NCI-H146 treated with DMSO at 0.1 percent for 48 hours (cell line): ENCODE data around the gene GCM1.
A peak's percentile ranks its signal among the peaks of the same experiment; 100 is the strongest.
"Not testable (repeated sequence)": the region's sequence is repeated elsewhere in the genome, so short reads cannot be mapped to it uniquely, and the experiment has no call there.

ENCODE experiments used
- DNase-seq: peaks from one replicate; lab custom pipeline; 2025; ENCODE audit not compliant: unreplicated experiment; lab: John Stamatoyannopoulos, UW

The GCM1 gene

DNA sequence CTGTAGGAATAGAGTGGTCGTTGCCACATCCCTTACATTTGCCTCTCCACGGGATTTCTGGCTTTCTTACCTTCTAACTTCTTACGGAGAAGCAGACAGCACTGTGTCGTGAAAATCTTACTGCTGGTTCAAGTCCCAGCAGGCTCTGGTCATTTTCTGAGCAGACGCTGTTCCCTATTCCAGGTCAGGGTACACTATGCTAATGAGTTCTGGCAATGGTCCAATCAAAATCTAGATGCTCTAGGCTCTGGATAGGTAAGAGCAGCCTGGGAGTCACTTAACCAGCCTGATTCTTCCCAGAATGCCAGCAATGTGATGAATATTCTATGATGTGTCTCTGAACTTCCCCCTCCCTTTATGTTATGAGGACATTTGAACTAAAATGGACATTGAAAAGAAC, at the start of gene GCM1:
Gene GCM1 (minus strand): TSS at position 158 of the 400 bp plus-strand sequence. CDS start 3,209 bp downstream, outside the sequence.
- no peak for DNase-seq

- DNase-seq, result no peak
Observed at GRCh38 chr6:53197553-53197952, 48.9 kb upstream of the GCM1 start.

GRCh38 chr6:53195048-53195447, 46.4 kb upstream of the GCM1 start:
- DNase-seq, result no peak

DNA sequence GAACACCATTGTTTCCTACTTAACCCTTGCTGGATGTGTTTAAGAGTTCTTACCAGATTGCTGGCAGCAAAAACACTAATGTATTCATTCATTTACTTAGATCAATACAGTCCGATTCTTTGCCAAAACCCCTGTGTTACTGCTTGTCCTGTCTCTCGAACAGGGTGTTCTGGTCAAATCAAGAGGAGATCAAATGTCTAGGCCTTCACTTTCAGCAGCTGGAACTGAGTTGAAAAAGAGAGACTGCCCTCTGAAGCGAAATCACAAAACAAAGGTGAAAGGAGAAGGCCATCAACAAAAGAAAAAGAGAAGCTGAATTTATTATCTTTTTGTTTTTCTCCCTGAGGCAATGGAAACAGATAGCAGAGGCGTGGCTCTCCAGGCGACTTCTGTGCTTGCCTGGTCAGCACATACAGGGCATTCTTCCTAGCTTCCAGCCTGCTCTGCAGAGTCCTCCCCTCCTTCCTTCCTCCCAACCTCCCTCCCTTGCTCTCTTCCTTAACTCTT, 44.1 kb upstream of the GCM1 start:
- DNase-seq, result peak; percentile 97

DNA sequence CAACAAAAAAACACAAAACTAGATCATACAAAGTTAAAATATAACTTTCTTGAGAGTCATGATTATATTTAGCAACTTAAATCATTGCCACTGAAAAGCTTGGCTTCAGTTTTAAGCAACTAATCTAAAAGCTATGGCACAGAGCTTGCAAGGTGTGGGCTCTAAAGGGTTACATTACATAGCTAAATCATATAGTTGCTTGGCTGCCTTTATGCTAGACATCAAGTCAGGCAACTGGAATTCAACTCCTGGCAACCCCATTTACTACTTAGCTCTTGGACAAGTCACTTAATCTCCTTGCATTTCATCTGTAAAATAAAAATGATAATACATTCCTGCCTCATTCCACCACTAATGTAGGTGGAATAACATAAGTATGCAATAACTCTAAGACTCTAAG, 40.9 kb upstream of the GCM1 start:
- DNase-seq, result no peak

DNA sequence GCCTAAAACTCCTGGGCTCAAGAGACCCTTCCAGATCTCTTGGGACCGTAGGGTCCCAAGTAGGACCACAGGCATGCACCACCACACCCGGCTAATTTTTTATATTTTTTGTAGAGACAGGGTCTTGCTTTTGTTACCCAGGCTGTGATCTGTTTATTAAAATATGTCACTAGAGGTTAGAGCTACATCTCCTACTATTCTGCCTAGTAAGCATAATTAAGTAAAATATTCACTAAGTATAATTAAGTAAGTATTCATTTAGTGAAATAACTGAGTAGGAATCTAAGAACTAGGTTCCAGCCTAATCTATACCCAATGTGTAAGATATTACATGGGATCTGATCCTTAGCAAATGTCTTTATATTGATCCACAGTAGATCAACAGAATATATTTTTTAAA, 40.2 kb upstream of the GCM1 start:
- DNase-seq, result no peak

DNA sequence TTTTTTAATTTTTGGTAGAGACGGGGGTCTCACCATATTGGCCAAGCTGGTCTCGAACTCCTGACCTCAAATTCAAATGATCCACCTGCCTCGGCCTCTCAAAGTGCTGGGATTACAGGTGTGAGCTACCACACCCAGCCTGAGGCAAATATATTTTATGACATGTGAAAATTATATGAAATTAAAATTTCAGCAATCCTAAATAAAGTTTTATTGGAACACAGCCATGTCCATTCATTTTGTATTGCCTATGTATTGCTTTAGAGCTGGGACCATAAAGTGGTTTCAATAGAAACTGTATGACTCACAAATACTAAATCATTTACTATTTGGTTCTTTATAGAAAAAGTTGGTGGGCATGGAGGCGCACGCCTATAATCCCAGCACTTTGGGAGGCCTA, 32.0 kb upstream of the GCM1 start:
- DNase-seq, result no peak

DNA sequence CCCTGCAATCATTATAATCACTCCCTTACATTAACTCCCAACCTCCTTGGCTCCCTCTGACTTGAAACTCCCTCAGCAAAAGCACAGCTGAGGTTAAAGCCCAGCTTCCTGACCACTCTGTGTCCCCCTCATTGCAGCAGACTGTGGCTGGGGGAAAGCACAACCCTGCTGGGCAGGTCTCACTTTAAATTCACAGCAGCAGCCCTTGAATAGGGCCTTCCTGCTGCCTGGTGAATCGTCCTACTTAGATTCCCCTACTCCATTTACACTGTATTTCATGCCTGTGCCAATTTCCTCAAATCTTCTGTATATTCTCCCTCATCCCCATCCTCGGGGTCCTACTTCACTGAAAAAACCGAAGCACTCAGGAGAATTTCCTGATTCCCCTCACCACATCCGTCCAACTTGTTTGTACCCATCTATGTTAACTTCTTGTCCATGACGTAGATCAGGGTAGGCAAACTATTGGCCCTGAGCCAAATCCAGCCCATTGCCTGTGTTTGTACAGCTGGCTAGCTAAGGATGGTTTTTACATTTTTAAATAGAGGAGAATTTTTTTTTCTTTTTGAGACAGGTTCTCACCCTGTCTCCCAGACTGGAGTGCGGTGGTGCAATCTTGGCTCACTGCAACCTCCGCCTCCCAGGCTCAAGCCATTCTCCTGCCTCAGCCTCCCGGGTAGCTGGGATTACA, 31.5 kb upstream of the GCM1 start:
- DNase-seq, result peak; percentile 88

- no peak for DNase-seq
Observed at GRCh38 chr6:53178837-53179432, 30.3 kb upstream of the GCM1 start.

DNA sequence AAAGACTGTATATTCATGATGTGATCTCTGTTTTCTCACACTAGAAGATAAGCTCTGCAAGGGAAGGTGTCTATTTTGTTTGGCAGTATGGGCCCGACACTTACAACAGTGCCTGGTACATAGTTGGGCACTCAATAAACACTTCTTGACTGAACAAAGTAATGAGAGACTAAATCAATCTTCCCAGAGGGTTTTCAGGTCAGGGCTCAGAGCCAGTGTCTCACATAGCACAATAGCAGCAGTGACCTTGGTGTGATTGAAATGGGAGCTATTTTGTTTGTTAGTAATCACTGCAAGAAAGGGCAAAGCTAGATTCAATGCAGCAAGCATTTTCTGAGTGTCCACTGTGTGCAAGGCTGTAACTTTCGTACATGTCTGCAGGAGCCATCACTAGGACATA, 26.4 kb upstream of the GCM1 start:
- no peak for DNase-seq

DNA sequence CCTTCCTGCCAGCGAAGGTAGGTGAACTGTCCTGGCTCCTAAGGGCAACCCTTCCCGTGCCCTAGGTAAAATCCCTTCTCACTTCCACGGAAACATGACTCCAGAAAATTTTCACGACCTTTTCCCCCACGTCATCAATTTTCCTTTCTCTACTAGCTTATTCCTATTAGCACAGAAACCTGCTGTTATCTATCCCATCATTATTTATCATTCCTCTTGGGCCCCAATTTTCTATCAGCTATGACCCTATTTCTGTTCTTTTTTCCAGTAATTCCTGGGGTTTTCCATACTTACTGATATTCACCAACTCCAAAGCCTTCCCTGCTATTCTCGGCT, 23.8 kb upstream of the GCM1 start:
- DNase-seq, result no peak

DNA sequence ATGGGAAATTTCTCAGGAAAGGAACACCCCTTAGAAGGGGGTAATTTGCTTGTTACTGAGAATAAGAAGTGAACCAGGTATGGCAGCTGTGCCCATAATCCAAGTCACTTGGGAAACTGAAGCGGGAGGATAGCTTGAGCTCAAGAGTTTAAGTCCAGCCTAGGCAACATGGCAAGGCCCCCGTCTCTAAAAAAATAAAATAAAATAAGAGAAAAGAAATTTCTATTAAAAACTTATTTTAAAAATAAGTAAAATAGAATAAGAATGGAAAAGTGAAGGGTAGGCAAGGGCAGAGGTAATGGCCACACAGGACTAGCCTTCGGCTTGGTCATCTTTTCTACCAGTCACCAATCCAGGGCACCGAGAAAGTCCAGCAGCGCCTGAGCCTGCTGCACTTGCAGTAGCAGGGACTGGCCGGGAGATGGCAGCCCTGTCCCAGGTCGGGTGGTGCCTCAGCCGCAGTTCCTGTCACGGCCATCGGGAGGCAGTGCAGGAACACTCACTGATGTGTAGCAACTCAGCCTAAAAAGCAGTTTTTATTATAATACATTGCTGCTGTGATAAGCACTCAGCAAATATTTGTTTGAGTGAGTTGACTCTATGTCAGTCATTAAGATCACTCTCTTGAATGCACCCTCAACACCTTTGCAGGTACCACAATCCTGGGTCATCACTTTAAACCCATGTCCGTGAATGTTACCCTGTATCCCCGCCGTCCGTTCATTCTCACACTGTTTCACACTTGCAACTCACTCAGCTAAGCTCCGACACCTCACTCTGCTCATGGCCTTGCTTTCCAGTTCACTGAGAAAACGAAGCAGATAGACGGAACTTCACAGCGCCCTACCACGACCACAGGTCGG, 23.2 kb upstream of the GCM1 start:
- DNase-seq, result peak; percentile 53

DNA sequence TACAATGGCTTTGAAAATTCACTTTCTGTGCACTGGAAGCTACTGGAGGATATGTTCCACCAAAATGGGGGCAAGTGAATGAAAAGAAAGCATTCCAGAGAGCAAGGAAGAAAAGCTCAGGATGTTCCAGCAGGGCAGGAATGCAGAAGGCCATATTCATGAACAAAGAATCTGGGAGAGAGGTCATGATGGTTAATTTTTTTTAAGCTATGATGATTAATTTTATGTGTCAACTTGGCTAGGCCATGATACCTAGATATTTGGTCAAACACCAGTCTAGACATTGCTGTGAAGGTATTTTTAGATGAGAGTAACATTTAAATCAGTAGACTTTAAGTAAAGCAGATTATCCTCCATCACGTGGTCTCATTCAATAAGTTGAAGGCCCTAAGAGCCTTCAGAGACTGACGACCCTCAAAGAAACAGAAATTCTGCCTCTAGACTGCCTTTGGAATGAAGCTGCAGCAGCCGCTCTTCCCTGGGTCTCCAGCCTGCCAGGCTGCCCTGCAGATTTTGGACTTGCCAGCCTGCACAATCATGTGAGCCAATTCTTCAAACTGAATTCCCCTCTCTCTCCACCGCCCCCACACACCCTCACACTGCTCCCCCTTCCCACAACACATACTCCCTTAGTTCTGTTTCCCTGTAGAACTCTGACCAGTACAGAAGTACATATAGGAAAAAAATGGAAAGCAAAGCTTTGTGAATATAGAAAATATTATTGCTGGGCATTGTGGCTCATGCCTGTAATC, 20.1 kb upstream of the GCM1 start:
- no peak for DNase-seq

- no peak for DNase-seq
Observed at GRCh38 chr6:53165293-53165692, 16.7 kb upstream of the GCM1 start.

GRCh38 chr6:53162606-53163005, 14.0 kb upstream of the GCM1 start:
- DNase-seq, result no peak

DNA sequence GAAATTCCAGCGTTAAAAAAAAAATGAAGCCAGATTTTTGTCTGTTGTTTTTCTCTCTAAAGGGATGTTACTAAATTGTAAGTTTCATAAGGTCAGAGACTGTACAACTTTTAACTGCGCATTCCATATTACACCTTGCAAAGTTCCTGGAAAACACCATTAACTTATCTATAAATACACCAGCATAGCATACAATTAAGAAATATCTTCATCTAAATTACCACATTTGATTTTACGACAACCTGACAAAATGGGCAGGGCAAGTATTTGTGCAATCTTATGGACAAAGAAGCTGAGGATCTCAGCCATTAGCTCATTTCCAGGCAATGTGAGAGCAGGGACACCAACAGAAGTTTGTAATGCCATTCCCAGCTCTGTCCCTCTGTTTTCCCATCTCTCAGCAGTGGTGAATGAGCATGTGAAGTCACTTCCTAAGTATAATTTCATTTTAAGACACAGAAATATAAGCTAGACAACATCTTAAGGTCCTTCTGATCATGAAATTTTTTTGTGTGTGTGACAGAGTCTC, 12.9 kb upstream of the GCM1 start:
- DNase-seq, result no peak

GRCh38 chr6:53159558-53159957, 10.9 kb upstream of the GCM1 start:
- no peak for DNase-seq

DNA sequence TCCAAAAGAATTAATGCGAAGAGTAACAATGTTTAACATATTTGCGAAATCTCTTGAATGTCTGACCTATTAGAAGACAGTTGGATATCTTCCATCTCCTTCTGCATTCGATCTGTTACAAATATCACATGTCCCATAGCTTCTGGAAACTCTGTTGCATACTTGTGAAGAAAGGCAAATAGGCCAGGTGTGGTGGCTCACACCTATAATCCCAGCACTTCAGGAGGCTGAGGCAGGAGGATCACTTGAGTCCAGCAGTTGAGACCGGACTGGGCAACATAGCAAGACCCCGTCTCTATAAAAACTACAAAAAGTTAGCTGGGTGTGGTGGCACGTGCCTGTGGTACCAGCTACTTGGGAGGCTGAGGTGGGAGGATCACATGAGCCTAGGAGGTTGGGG, 9.4 kb upstream of the GCM1 start:
- DNase-seq, result not testable (repeated sequence)

DNA sequence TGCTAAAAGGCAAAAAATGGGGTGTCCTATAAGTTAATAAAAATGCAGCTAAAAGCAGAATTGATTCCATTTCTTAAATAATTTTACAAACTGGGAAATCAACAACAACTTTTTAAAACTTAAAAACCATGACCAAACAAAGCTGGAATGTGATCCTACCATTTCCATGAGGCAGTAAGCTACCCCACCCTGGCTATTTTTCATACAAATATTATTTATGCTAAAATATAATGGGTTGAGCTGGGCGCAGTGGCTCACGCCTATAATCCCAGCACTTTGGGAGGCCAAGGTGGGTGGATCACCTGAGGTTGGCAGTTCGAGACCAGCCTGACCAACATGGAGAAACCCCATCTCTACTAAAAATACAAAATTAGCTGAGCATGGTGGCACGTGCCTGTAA, 6.6 kb upstream of the GCM1 start:
- not testable (repeated sequence) for DNase-seq

- no peak for DNase-seq
Observed at GRCh38 chr6:53154794-53155193, 6.2 kb upstream of the GCM1 start.

DNA sequence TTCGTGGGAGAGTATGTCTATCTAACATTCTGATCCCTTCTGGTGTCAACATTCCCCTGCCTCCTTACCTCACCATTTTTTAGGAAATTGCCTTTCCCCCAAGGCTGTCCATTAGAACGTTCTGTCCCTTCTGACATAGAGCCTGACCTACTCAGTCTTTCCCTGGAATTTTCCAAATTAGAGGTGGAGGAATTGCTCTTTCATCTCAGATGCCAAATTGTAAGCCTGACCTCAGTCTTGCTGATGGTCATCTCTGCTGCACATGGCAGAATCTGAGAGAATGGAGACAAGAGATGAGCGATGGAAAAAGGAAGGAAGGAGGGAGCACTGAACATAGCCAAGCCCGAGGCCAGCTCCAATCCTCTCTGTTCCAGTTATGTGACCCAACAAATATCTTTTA, 5.4 kb upstream of the GCM1 start:
- no peak for DNase-seq
